ENCODE measurements around the gene RBM17. TPM values are rescaled to one million over a fixed set of nuclear protein-coding genes. Genes with fewer than 3 reads are reported as not detected.
"Not testable (repeated sequence)": the region's sequence is repeated elsewhere in the genome, so short reads cannot be mapped to it uniquely, and the experiment has no call there.

RBM17 gene
- total RNA-seq, 1 experiment from 2014 or later: 160 TPM

- no peak overlapping the region for H3K4me3 Mint-ChIP-seq
- DNase-seq (ENCODE audit: low spot score) (no peak), ATAC-seq (no peak)
- no peak for TF ChIP-seq FOXP1 (CRISPR knock-in tag; IDR thresholded peaks at IDR 0.05; ENCODE audit: borderline replicate concordance)
- TF ChIP-seq ZNF219 (CRISPR knock-in tag; IDR thresholded peaks at IDR 0.05; ENCODE audit: borderline replicate concordance): no peak
- CTCF ChIA-PET: no interaction called here
- POLR2A ChIA-PET: no interaction called here
- H3K27ac Mint-ChIP-seq: no peak overlapping the region
- H3K36me3 Mint-ChIP-seq: no peaks in the 10 kb centered on the region
- no peaks in the 10 kb centered on the region for H3K9me3 Mint-ChIP-seq
- H3K27me3 Mint-ChIP-seq (ENCODE audit: low read depth): no peaks in the 10 kb centered on the region
- H3K4me1 Mint-ChIP-seq: no peaks in the 10 kb centered on the region
These were observed 48.6 kb upstream of the RBM17 start for GRCh38 chr10:6040205-6040604.

- CTCF ChIA-PET: interaction anchor here (2.2 kb wide), 1 partner anchor 43 kb away, joined by 5 read pairs; no protein-coding TSS in a partner anchor
- POLR2A ChIA-PET, H3K9me3 Mint-ChIP-seq: not testable (repeated sequence)
These were observed 45.5 kb upstream of the RBM17 start for GRCh38 chr10:6043377-6043776.

DNA sequence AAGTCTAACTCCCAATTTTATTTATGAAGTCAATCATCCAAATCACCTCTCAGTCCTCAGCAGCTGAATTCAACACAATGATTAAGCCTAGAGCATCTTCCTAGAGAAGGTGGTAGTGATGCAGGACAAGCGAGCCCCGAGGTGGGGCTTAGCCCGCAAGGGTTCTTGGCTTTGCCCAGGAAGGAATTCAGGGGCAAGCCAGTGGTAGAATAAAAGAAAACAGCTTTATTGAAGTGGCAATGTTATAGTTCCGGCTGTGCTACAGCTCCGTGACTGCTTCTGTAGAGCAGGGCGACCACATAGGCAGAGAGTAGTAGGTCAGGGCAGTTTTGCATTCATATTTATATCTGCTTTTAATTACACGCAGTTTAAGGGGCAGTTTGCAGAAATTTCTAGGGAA, 44.8 kb upstream of the RBM17 start:
- POLR2A ChIA-PET: interaction anchor here (0.5 kb wide), 1 partner anchor 18 kb away, joined by 8 read pairs; the partner anchor contains the start of gene IL2RA
- no peak for DNase-seq (ENCODE audit: low spot score)
- CTCF ChIA-PET: no interaction called here
- Mint-ChIP-seq H3K27me3 (ENCODE audit: low read depth) (no peaks in the 10 kb centered on the region), H3K9me3 (no peaks in the 10 kb centered on the region), H3K27ac (no peak overlapping the region), H3K36me3 (no peaks in the 10 kb centered on the region), H3K4me3 (no peak overlapping the region), H3K4me1 (no peaks in the 10 kb centered on the region)
- ATAC-seq: no peak
- TF ChIP-seq, protein P1, sequence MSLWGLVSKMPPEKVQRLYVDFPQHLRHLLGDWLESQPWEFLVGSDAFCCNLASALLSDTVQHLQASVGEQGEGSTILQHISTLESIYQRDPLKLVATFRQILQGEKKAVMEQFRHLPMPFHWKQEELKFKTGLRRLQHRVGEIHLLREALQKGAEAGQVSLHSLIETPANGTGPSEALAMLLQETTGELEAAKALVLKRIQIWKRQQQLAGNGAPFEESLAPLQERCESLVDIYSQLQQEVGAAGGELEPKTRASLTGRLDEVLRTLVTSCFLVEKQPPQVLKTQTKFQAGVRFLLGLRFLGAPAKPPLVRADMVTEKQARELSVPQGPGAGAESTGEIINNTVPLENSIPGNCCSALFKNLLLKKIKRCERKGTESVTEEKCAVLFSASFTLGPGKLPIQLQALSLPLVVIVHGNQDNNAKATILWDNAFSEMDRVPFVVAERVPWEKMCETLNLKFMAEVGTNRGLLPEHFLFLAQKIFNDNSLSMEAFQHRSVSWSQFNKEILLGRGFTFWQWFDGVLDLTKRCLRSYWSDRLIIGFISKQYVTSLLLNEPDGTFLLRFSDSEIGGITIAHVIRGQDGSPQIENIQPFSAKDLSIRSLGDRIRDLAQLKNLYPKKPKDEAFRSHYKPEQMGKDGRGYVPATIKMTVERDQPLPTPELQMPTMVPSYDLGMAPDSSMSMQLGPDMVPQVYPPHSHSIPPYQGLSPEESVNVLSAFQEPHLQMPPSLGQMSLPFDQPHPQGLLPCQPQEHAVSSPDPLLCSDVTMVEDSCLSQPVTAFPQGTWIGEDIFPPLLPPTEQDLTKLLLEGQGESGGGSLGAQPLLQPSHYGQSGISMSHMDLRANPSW (CRISPR knock-in tag; conservative IDR thresholded peaks at IDR 0.05; ENCODE audit: low read depth): no peak
- TF ChIP-seq CREM (CRISPR knock-in tag; IDR thresholded peaks at IDR 0.05) (no peak), NFATC4 (CRISPR knock-in tag; IDR thresholded peaks at IDR 0.05) (no peak), RELA (CRISPR knock-in tag; IDR thresholded peaks at IDR 0.05; ENCODE audit: borderline replicate concordance) (no peak), AR (CRISPR knock-in tag; IDR thresholded peaks at IDR 0.05) (no peak), PREB (CRISPR knock-in tag; IDR thresholded peaks at IDR 0.05; ENCODE audit: borderline replicate concordance) (no peak), RORB (CRISPR knock-in tag; IDR thresholded peaks at IDR 0.05) (no peak), NR1H2 (CRISPR knock-in tag; IDR thresholded peaks at IDR 0.05) (no peak), ELF4 (CRISPR knock-in tag; IDR thresholded peaks at IDR 0.05; ENCODE audit: low read depth) (no peak), ATF6 (CRISPR knock-in tag; IDR thresholded peaks at IDR 0.05) (no peak), ZNF671 (CRISPR knock-in tag; IDR thresholded peaks at IDR 0.05) (no peak), ZNF138 (CRISPR knock-in tag; conservative IDR thresholded peaks at IDR 0.05) (no peak), HMGXB4 (CRISPR knock-in tag; IDR thresholded peaks at IDR 0.05) (no peak), ZNF317 (CRISPR knock-in tag; IDR thresholded peaks at IDR 0.05; ENCODE audit: borderline replicate concordance, low read depth) (no peak), MYBL2 (CRISPR knock-in tag; IDR thresholded peaks at IDR 0.05) (no peak)

More at GRCh38 chr10:6043377-6043776, 45.5 kb upstream of the RBM17 start:
- H3K36me3 Mint-ChIP-seq; H3K4me1 Mint-ChIP-seq; DNase-seq (ENCODE audit: low spot score); H3K27ac Mint-ChIP-seq; ATAC-seq; H3K4me3 Mint-ChIP-seq; H3K27me3 Mint-ChIP-seq (ENCODE audit: low read depth): not testable (repeated sequence)
